H54 (cell line): Measurements from ENCODE around the gene IST1.

Source experiments
- DNase-seq: peaks from one replicate; pipeline ENCODE4 v3.0.0; 2011; ENCODE audit warnings: low spot score, mixed read lengths; ENCODE audit not compliant: insufficient read length
- FAIRE-seq: peaks from 3 replicates; lab custom pipeline; 2011; peaks lifted over from hg19 to GRCh38; lab: Jason Lieb, UNC
- POLR2A ChIP-seq: IDR thresholded peaks from 2 replicates; pipeline ENCODE4 v1.6.1; 2011; ENCODE audit warnings: low read depth, mild to moderate bottlenecking, low read length

IST1 gene

DNA sequence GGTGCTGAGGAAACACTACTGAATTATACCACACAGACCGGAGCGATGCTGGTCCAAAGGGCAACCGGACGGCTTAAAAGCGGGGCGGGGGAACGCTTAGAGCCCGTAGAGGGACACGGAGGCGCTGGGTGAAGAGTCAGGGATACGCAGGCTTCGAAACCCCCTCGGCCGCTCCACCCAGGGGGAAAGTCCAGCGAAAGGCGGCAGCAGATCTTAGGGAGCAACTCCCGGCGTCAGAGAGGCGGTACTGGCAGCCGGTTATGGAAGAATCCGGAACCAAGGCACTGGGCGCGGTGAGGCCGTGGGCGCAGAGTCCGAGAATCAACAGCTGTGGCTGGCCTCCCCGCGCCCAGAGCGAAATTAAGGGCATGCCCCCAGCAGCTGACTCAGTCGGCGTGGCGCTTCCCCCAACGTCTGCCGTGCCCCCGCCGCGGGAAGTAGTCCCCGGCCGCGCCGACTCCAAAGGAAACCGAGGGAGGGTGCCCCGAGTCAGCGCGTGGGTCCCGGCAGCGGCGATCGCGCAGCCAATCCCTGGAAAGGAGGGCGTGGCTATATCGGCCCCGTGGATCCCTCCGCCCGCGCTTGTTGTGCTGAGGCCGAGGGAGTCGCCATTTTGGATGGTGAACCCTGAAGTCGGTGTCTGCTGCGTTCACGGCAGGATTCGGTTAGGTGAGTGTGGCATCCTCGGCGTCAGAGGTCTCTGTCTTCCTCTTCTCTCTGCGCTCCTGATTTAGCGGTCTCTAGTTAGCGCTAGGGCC lies at the start of gene IST1:
IST1 (plus strand) TSS at position 611 of the 758 bp plus-strand sequence. CDS start 20,110 bp downstream, outside the sequence.
- FAIRE-seq (peak; percentile 43), DNase-seq (peak; percentile 92)
- peak; percentile 80 for TF ChIP-seq POLR2A

DNA sequence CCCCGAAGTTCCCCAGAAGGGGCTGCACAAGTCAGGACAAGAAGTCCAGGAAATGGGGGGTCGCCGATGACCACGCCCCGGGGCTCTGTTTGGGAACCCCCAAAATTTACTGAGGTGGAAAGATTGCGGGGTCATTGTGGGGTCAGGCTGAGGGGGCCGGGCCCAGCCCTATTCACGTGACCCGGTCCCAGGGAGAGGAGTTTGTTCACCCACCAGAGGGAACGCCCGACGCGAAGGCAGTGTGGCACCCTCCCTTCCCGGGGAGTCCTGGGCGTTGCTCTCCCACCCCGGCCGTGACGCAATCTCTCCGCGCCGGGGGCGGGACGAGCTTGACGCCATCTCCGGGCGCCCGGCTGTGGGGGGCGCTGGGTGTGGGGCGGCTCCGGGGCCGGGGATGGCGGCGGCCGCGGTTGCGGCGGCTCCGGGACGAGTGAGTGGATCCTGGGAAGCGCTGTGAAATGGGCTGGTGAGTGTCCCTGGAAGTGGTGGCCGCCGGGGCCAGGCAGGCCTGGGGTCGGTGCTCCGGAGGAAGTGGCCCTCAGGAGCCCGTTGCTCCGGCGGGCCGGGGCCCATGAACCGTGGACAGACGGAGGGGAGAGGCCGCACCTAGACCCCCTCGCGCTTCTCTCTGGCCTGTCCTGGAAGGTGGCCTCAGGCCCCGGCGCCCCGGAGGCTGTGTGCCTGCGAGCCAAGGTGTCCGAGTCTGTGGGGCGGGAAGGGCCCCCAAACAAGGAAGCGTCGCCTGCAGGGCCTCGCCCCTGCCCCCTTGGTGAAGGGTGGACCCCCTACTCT lies 49.5 kb upstream of the IST1 start, which contains the start of gene ATXN1L:
ATXN1L (plus strand) TSS at position 338 of the 792 bp plus-strand sequence. CDS start 3,765 bp downstream, outside the sequence.
- peak; percentile 82 for TF ChIP-seq POLR2A
- FAIRE-seq = peak; percentile 20
- DNase-seq = peak; percentile 93

- no peak for DNase-seq
- no peak for FAIRE-seq
- TF ChIP-seq POLR2A = no peak
These were observed 48.9 kb upstream of the IST1 start for GRCh38 chr16:71846431-71846830.

GRCh38 chr16:71847096-71847495 lies 48.2 kb upstream of the IST1 start:
- no peak for TF ChIP-seq POLR2A
- DNase-seq (no peak), FAIRE-seq (no peak)

- DNase-seq (no peak), FAIRE-seq (no peak)
- no peak for TF ChIP-seq POLR2A
These were observed 46.7 kb upstream of the IST1 start for GRCh38 chr16:71848622-71849021.

- TF ChIP-seq POLR2A = no peak
- FAIRE-seq = no peak
- no peak for DNase-seq
These were observed 43.6 kb upstream of the IST1 start for GRCh38 chr16:71851746-71852145.

DNA sequence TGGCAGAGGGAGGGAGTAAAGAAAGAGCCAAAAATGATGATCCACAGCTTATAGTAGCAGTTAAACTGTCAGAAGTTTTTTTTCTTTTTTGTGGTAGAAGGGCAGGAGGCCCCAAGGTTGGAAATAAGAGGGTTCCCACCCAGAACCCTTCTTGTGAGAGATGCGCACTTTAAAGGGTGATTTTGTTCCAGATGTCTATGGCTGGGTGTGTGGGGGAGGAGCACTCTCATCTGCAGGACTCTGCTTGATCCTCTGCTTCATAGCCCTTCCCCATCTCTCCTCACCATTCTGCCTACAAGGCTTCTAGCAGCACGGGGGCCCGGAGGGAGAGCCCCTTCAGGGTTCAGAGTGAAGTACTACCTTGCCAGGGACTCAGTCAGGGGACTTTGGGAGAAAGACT lies 43.2 kb upstream of the IST1 start:
- no peak for TF ChIP-seq POLR2A
- FAIRE-seq (no peak), DNase-seq (no peak)

GRCh38 chr16:71852561-71852960 lies 42.8 kb upstream of the IST1 start:
- FAIRE-seq (no peak), DNase-seq (no peak)

GRCh38 chr16:71853413-71853812 lies 41.9 kb upstream of the IST1 start:
- no peak for FAIRE-seq
- no peak for TF ChIP-seq POLR2A
- DNase-seq = no peak

More at GRCh38 chr16:71852561-71852960, 42.8 kb upstream of the IST1 start:
- TF ChIP-seq POLR2A = no peak

DNA sequence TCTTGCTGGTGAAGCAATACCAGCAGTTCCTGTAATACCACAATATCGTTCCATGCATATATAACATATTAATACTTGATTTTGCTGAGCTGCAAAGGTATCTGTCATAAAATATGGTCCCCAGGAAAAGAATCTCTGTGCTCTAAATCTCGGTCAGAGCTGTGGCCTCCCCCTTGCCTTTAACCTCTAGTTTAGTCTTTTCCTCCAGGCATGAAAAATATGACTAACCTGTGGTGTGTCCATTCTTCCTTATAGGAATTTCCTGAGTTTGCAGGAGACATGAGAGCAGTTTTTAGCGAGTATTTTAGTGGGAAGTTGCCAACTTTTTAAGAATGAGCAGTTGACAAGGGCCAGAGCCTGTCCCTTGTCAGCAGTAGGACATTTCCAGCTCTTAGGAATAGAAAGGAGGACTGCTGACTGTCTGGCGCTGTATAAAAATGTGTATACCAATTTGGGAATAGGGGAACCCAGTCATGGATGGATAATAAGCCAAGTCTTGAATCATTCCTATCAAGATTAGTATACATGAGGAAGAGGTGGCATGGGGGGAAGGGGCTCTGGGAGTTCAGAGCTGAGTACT lies 40.9 kb upstream of the IST1 start:
- DNase-seq = no peak
- no peak for FAIRE-seq
- no peak for TF ChIP-seq POLR2A

DNA sequence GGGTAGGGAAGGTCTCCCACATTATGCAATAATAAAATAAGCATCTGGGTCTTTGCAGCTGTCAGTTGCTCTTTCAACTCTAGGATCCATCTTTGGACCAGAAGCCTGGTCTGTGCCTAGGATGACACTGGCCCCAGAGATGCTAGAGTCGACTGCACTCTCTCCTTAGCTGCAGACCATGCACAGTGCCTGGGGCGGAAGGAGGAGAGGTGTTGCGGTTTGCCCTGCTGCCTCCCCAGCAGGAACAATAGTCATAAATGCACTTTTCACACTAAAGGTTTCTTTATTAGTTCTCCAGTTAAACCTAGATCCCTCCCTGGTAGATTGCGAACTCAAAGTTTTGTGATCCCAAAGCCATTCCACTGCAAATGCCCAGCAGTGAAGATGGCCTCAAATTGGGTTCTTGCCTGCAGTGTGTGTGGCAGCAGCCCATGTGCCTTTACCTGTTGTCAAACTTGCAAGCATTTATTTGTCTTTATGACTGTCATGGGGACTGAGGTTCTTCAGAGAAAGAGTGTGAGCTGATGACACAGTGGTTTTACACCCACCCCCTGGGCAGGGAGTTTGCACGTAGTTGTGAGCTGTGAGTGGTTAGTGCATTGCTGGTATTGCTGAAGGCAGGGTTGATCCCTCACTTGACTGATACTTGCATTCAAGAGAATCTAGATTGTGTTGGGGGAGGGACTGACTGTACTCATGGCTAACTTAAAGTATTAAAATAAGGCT lies 39.2 kb upstream of the IST1 start:
- FAIRE-seq = no peak
- no peak for TF ChIP-seq POLR2A
- no peak for DNase-seq

DNA sequence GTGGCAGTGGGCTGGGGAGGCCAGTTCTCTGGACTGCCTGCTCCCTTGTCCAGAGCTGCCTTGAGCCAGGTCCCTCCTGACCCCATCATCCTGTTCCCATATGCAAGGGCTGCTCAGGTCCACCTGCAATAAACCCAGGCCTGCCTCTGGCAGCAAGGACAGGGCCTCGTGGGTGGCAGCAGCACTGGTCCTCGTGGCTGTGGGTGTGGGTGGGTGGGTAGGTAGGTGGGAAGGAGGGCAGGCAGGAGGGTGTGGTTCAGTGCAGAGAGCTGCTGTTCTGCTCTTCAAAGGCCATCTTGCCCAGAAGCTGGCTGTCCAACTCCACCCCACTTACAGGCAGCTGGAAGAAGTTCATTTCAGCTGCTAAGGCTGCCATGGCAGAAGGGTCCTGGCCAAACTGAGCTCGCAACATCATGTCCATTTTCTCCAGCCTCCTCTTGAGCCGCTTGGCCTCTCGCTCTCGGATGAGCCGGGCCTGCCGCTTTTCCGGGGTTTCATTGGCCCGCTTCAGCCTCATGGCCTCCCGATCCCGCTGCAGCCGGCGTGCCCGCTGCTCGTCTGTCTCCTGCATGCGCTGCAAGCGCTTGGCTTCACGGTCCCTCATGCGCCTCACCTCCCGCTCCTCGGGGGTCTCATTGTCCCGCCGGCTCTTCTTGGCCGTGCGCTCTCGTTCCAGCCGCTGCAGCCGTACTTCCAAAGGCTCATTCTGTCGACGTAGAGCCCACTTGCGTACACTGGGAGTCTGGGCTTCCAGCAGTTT lies 35.4 kb upstream of the IST1 start:
- DNase-seq (no peak), FAIRE-seq (no peak)
- TF ChIP-seq POLR2A = no peak

GRCh38 chr16:71863995-71864394 lies 31.3 kb upstream of the IST1 start:
- no peak for TF ChIP-seq POLR2A
- DNase-seq (no peak), FAIRE-seq (no peak)
